ENCODE data around the gene SUSD5. TPM values are rescaled to one million over a fixed set of nuclear protein-coding genes. Genes with fewer than 3 reads are reported as not detected.

The SUSD5 gene
- total and polyA plus RNA-seq, 10 donors = 0.33 to 4.5 (median 0.97) TPM

GRCh38 chr3:33132019-33132360 is 86.6 kb downstream of the SUSD5 start:
- Histone ChIP-seq H3K27me3 (replicated peaks in 1 of 7) (no peaks in the 10 kb centered on the region), H3K27ac (no peak overlapping the region), H3K4me1 (peaks cover 0 to 6% (median 0%) of the 10 kb centered on the region in 6 donors), H3K4me3 (no peak overlapping the region), H3K36me3 (peaks cover 0 to 92% (median 60%) of the 10 kb centered on the region in 6 donors), H3K9me3 (no peaks in the 10 kb centered on the region)
- WGBS, 5 donors = 83 to 100% (median 89%) methylated on average over 1 of the region's 1 CpG
- intact Hi-C loops (cut with DNase I; ENCODE audit: low total_unique reads) = loop anchor here (5.0 to 10.0 kb wide), 2 partner anchors 240 to 653 kb away; no protein-coding TSS in a partner anchor
- no peak for DNase-seq
- TF ChIP-seq POLR2AphosphoS5 (IDR thresholded peaks at IDR 0.05) (no peak), POLR2A (IDR thresholded peaks at IDR 0.05) (no peak)
- TF ChIP-seq, protein P1, sequence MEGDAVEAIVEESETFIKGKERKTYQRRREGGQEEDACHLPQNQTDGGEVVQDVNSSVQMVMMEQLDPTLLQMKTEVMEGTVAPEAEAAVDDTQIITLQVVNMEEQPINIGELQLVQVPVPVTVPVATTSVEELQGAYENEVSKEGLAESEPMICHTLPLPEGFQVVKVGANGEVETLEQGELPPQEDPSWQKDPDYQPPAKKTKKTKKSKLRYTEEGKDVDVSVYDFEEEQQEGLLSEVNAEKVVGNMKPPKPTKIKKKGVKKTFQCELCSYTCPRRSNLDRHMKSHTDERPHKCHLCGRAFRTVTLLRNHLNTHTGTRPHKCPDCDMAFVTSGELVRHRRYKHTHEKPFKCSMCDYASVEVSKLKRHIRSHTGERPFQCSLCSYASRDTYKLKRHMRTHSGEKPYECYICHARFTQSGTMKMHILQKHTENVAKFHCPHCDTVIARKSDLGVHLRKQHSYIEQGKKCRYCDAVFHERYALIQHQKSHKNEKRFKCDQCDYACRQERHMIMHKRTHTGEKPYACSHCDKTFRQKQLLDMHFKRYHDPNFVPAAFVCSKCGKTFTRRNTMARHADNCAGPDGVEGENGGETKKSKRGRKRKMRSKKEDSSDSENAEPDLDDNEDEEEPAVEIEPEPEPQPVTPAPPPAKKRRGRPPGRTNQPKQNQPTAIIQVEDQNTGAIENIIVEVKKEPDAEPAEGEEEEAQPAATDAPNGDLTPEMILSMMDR (IDR thresholded peaks at IDR 0.05 in 8 of 11, conservative IDR thresholded peaks at IDR 0.05 in 3 of 11) = no peak

GRCh38 chr3:33131331-33132018 is 87.1 kb downstream of the SUSD5 start:
- WGBS, 5 donors = 39 to 50% (median 44%) methylated on average over 6 of the region's 6 CpGs
- Histone ChIP-seq H3K4me1 (peaks cover 0 to 6% (median 0%) of the 10 kb centered on the region in 6 donors), H3K27me3 (replicated peaks in 1 of 7) (no peaks in the 10 kb centered on the region), H3K27ac (no peak overlapping the region), H3K4me3 (no peak overlapping the region), H3K9me3 (no peaks in the 10 kb centered on the region), H3K36me3 (peaks cover 0 to 92% (median 62%) of the 10 kb centered on the region in 6 donors)
- intact Hi-C loops (cut with DNase I; ENCODE audit: low total_unique reads) = loop anchor here (5.0 to 10.0 kb wide), 2 partner anchors 241 to 653 kb away; no protein-coding TSS in a partner anchor
- no peak for DNase-seq
- no peak for TF ChIP-seq POLR2A (IDR thresholded peaks at IDR 0.05)
- TF ChIP-seq, protein P1 (IDR thresholded peaks at IDR 0.05 in 8 of 11, conservative IDR thresholded peaks at IDR 0.05 in 3 of 11) = peak in 10 of 11 experiments; percentile 35 to 80 (median 69)

DNA sequence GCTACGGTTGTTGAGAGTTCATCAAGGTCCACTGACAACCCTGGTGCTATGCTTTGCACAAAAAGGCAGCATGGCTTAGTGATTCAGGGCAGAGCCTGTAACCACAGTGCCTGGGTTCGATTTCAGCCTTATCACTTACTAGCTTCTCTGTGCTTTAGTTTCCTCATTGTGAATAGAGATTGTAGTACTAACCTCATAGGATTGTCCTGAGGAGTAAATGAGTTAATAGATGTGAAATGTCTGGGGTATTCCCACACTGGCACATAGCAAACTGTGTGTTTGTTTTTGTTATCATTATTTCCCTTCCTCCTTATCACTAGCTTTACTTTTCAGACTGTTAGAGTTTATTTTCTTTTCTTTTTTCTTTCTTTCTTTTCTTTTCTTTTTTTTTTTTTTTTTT is 88.5 kb downstream of the SUSD5 start:
- intact Hi-C loops (cut with DNase I; ENCODE audit: low total_unique reads) = loop anchor here (5.0 to 10.0 kb wide), 2 partner anchors 242 to 655 kb away; no protein-coding TSS in a partner anchor
- peaks cover 6 to 92% (median 66%) of the 10 kb centered on the region in 6 donors for H3K36me3 ChIP-seq
- 72 to 91% (median 80%) methylated on average over 2 of the region's 2 CpGs for WGBS, 5 donors

GRCh38 chr3:33128706-33129105 is 89.9 kb downstream of the SUSD5 start:
- H3K27me3 ChIP-seq (replicated peaks in 1 of 7) = no peaks in the 10 kb centered on the region
- no peak for DNase-seq
- TF ChIP-seq POLR2AphosphoS5 (IDR thresholded peaks at IDR 0.05) (no peak), POLR2A (IDR thresholded peaks at IDR 0.05) (no peak)
- TF ChIP-seq, protein P1 (IDR thresholded peaks at IDR 0.05 in 8 of 11, conservative IDR thresholded peaks at IDR 0.05 in 3 of 11) = no peak
- 48 to 83% (median 74%) methylated on average over 1 of the region's 1 CpG for WGBS, 5 donors
- H3K36me3 ChIP-seq = peaks cover 6 to 92% (median 66%) of the 10 kb centered on the region in 6 donors
- no peak overlapping the region for H3K4me3 ChIP-seq
- H3K4me1 ChIP-seq = peaks cover 0 to 6% (median 0%) of the 10 kb centered on the region in 6 donors
- intact Hi-C loops (cut with DNase I; ENCODE audit: low total_unique reads) = no loop called here
- no peak overlapping the region for H3K27ac ChIP-seq
- H3K9me3 ChIP-seq = no peaks in the 10 kb centered on the region

More for the DNA sequence above, 88.5 kb downstream of the SUSD5 start:
- H3K4me1 ChIP-seq = peaks cover 0 to 6% (median 0%) of the 10 kb centered on the region in 6 donors
- H3K27me3 ChIP-seq (replicated peaks in 1 of 7) = no peaks in the 10 kb centered on the region
- H3K27ac ChIP-seq = no peak overlapping the region
- no peak overlapping the region for H3K4me3 ChIP-seq
- TF ChIP-seq POLR2AphosphoS5 (IDR thresholded peaks at IDR 0.05) (no peak), POLR2A (IDR thresholded peaks at IDR 0.05) (no peak)
- TF ChIP-seq, protein P1 (IDR thresholded peaks at IDR 0.05 in 8 of 11, conservative IDR thresholded peaks at IDR 0.05 in 3 of 11) = no peak
- no peak for DNase-seq
- no peaks in the 10 kb centered on the region for H3K9me3 ChIP-seq
